Measurements from ENCODE around the gene SV2C.

DNA sequence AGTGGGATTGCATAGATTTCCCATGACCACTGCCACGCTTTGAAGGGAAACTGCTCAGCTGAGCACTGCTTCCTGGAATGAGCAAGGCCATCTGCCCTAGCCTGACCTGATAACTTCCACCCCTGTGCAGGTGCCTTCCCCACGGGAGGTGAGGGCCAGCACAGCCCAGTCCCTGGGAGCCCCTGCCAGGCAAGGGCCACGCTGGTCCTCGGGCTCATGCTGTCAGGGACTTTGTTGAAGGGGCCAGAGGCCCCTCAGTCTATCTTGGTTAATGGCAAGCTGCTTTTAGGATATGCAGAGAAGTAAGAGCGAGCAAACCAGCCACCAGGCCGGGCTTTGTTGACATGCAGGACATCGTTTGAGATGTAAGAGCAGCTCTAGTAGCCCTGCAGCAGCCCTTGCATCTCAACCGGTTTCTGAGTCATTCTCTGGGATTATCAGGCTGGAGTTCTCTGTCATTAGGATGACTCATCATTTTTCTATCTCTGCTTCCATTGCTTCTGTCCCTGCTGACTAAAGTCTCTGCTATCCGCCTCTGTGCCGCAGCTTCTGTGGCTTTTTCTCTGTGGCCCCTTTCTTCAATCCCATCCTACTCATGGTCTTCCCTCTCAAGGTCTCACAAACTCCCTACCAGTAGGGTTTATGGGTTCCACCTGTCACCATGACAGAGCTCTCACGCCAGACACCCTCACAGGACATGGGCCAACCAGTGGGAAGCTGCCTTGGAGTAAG, 289.3 kb downstream of the SV2C start:
- TF ChIP-seq, protein P1, sequence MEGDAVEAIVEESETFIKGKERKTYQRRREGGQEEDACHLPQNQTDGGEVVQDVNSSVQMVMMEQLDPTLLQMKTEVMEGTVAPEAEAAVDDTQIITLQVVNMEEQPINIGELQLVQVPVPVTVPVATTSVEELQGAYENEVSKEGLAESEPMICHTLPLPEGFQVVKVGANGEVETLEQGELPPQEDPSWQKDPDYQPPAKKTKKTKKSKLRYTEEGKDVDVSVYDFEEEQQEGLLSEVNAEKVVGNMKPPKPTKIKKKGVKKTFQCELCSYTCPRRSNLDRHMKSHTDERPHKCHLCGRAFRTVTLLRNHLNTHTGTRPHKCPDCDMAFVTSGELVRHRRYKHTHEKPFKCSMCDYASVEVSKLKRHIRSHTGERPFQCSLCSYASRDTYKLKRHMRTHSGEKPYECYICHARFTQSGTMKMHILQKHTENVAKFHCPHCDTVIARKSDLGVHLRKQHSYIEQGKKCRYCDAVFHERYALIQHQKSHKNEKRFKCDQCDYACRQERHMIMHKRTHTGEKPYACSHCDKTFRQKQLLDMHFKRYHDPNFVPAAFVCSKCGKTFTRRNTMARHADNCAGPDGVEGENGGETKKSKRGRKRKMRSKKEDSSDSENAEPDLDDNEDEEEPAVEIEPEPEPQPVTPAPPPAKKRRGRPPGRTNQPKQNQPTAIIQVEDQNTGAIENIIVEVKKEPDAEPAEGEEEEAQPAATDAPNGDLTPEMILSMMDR (IDR thresholded peaks at IDR 0.05; ENCODE audit: low read depth, low read length) = no peak
- no peak for TF ChIP-seq EZH2phosphoT487 (IDR thresholded peaks at IDR 0.05; ENCODE audit: low read depth)
